Muscle layer of colon (tissue), 2 donors: ENCODE results near the gene CDK13.
"Not testable (repeated sequence)": the region's sequence is repeated elsewhere in the genome, so short reads cannot be mapped to it uniquely, and the experiment has no call there.

Source experiments
- H3K27ac ChIP-seq: one replicate; pipeline ENCODE4 v1.7.0; 2013; ENCODE audit warnings: low read depth, mild to moderate bottlenecking, low read length, moderate library complexity
- H3K27me3 ChIP-seq, 2 donors: one replicate each; pipeline ENCODE4 v1.7.0; 2013; ENCODE audit warnings: low read length in 2 of 2, mild to moderate bottlenecking in 2 of 2; ENCODE audit not compliant: insufficient read depth in 2 of 2, control insufficient read depth in 1 of 2
- H3K36me3 ChIP-seq: one replicate; pipeline ENCODE4 v1.7.0; 2013; ENCODE audit warnings: mild to moderate bottlenecking, low read length; ENCODE audit not compliant: insufficient read depth
- H3K4me1 ChIP-seq: one replicate; pipeline ENCODE4 v1.7.0; 2013; ENCODE audit warnings: mild to moderate bottlenecking, low read length; ENCODE audit not compliant: insufficient read depth
- H3K4me3 ChIP-seq, 2 donors: one replicate each; pipeline ENCODE4 v1.7.0; 2013; ENCODE audit warnings: low read length in 2 of 2, low read depth in 1 of 2, mild to moderate bottlenecking in 1 of 2, moderate library complexity in 1 of 2
- H3K9ac ChIP-seq: one replicate; pipeline ENCODE4 v1.7.0; 2013; ENCODE audit warnings: low read length
- H3K9me3 ChIP-seq: one replicate; pipeline ENCODE4 v1.7.0; 2013; ENCODE audit warnings: mild to moderate bottlenecking, low read length
- donor health status: abdominal sarcoma.
- donor health status: Adenocarcinoma of cecum.

CDK13 gene

DNA sequence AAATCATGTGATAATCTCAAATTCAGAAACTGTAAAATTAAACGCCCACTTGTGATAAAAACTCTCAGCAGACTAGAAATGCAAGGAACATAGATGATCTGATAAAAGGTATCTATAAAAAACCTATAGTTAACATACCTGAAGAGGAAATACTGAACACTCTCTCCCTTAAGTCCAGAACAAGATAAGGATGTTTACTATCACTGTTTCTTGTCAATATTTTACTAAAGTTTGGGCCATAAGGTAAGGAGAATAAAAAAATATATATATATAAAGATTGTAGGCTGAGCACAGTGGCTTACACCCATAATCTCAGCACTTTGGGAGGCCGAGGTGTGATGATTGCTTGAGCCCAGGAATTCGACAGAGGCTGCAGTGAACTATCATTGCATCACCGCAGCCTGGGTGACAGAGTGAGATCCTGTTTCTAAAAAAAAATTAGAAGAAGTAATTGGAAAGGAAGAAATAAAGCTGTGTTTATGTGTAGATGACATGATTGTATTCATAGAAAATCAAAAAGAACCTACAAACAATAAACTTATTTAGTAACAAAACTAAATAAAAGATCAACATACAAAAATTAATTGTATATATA is 155.9 kb downstream of the CDK13 start:
- Histone ChIP-seq H3K4me3 (no peak overlapping the region), H3K9me3 (no peaks in the 10 kb centered on the region), H3K9ac (no peak overlapping the region), H3K4me1 (no peaks in the 10 kb centered on the region), H3K36me3 (no peaks in the 10 kb centered on the region), H3K27me3 (no peaks in the 10 kb centered on the region), H3K27ac (no peak overlapping the region)

DNA sequence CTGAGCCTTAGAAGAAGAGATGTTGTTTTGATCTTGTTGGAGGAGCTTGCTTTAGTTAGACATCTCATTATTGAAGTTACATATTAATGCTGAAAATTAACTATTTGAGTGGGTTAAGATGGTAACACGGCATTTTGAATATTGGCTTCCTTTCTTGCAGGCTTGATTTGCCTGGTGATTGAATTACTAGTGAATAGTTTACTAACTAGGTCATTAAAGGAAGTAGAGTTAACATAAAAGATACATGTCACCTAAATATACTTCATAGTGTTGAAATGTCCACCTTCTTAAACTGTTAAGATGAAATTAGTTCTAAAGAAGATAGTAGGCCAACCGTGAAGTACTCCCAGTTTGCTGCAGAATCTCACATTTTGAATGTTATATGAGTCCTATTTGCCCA is 165.9 kb downstream of the CDK13 start:
- Histone ChIP-seq H3K4me3 (no peak overlapping the region), H3K4me1 (no peaks in the 10 kb centered on the region), H3K27ac (no peak overlapping the region), H3K9ac (no peak overlapping the region), H3K36me3 (no peaks in the 10 kb centered on the region), H3K27me3 (no peaks in the 10 kb centered on the region), H3K9me3 (no peaks in the 10 kb centered on the region)

GRCh38 chr7:40117199-40117598 is 167.1 kb downstream of the CDK13 start:
- not testable (repeated sequence) for H3K4me1 ChIP-seq, H3K9ac ChIP-seq, H3K27ac ChIP-seq, H3K4me3 ChIP-seq, H3K9me3 ChIP-seq, H3K27me3 ChIP-seq, H3K36me3 ChIP-seq

GRCh38 chr7:40118201-40118600 is 168.1 kb downstream of the CDK13 start:
- not testable (repeated sequence) for H3K36me3 ChIP-seq, H3K9ac ChIP-seq, H3K27me3 ChIP-seq, H3K9me3 ChIP-seq, H3K27ac ChIP-seq, H3K4me3 ChIP-seq, H3K4me1 ChIP-seq

- H3K4me1 ChIP-seq = no peaks in the 10 kb centered on the region
- H3K27ac ChIP-seq = no peak overlapping the region
- H3K36me3 ChIP-seq = no peaks in the 10 kb centered on the region
- H3K9ac ChIP-seq = no peak overlapping the region
- H3K4me3 ChIP-seq = no peak overlapping the region
- no peaks in the 10 kb centered on the region for H3K9me3 ChIP-seq
- H3K27me3 ChIP-seq = no peaks in the 10 kb centered on the region
These were observed 170.0 kb downstream of the CDK13 start for GRCh38 chr7:40120020-40120419.

- not testable (repeated sequence) for H3K4me3 ChIP-seq, H3K27ac ChIP-seq, H3K27me3 ChIP-seq, H3K36me3 ChIP-seq, H3K9ac ChIP-seq, H3K4me1 ChIP-seq, H3K9me3 ChIP-seq
These were observed 172.3 kb downstream of the CDK13 start for GRCh38 chr7:40122100-40122939.

- Histone ChIP-seq H3K9ac (no peak overlapping the region), H3K4me1 (no peaks in the 10 kb centered on the region), H3K4me3 (no peak overlapping the region), H3K27me3 (no peaks in the 10 kb centered on the region), H3K9me3 (no peaks in the 10 kb centered on the region), H3K27ac (no peak overlapping the region), H3K36me3 (no peaks in the 10 kb centered on the region)
These were observed 172.8 kb downstream of the CDK13 start for GRCh38 chr7:40122940-40123254.

GRCh38 chr7:40133561-40134427 is 183.7 kb downstream of the CDK13 start:
- H3K4me1 ChIP-seq = peaks cover 22% of the 10 kb centered on the region

GRCh38 chr7:40134428-40135316 is 184.6 kb downstream of the CDK13 start, which contains the start of the genes MPLKIP and SUGCT:
Gene MPLKIP, minus strand, starts transcription at chr7:40134622. Its CDS starts 55 bp downstream, at chr7:40134567.
Gene SUGCT, plus strand, starts transcription at chr7:40135005.
- H3K9me3 ChIP-seq = no peaks in the 10 kb centered on the region
- peak within 1 kb of the TSS; percentile 99 for H3K9ac ChIP-seq
- peak within 1 kb of the TSS; percentile 83 for H3K27ac ChIP-seq
- H3K4me1 ChIP-seq = peaks cover 22% of the 10 kb centered on the region
- H3K27me3 ChIP-seq = no peaks in the 10 kb centered on the region
- H3K4me3 ChIP-seq = peak within 1 kb of the TSS; percentile 92 to 96
- peaks cover 4% of the 10 kb centered on the region for H3K36me3 ChIP-seq

More at GRCh38 chr7:40133561-40134427, 183.7 kb downstream of the CDK13 start:
- no peaks in the 10 kb centered on the region for H3K27me3 ChIP-seq
- H3K9ac ChIP-seq = peak overlapping the region; percentile 99
- H3K27ac ChIP-seq = peak overlapping the region; percentile 83
- peaks cover 4% of the 10 kb centered on the region for H3K36me3 ChIP-seq
- H3K4me3 ChIP-seq = peak overlapping the region; percentile 92 to 96
- no peaks in the 10 kb centered on the region for H3K9me3 ChIP-seq

GRCh38 chr7:40135317-40135610 is 185.2 kb downstream of the CDK13 start:
- Histone ChIP-seq H3K4me3 (peak overlapping the region; percentile 92 to 96), H3K9me3 (no peaks in the 10 kb centered on the region), H3K4me1 (peaks cover 22% of the 10 kb centered on the region), H3K27me3 (no peaks in the 10 kb centered on the region), H3K9ac (peak overlapping the region; percentile 86), H3K27ac (peak overlapping the region; percentile 83), H3K36me3 (peaks cover 4% of the 10 kb centered on the region)

DNA sequence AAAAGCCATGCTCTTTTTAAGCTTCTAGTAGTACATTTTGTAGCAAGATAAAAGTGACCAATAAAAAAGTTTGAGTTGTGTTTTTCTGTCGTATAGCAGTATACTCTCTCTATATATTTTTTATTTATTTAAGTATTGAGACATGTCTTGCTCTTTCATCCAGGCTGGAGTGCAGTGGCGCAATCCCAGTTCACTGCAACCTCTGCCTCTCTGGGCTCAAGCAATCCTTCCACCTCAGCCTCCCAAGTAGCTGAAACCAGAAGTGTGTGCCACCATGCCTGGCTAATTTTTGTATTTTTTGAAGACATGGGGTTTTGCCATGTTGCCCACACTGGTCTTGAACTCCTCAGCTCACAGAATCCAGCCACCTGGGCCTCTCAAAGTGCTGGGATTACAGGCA is 187.5 kb downstream of the CDK13 start:
- Histone ChIP-seq H3K4me3 (no peak overlapping the region), H3K9me3 (no peaks in the 10 kb centered on the region), H3K36me3 (no peaks in the 10 kb centered on the region), H3K4me1 (peaks cover 16% of the 10 kb centered on the region), H3K27me3 (no peaks in the 10 kb centered on the region), H3K9ac (no peak overlapping the region), H3K27ac (no peak overlapping the region)
